SK-N-SH treated with all-trans-retinoic acid at 6 μM for 48 hours (cell line): Measurements from ENCODE around the gene CPXM2.

Source experiments
- GLIS3 ChIP-seq: fragments of 250-450 bp; sonication (Bioruptor Pico); IDR thresholded peaks from 2 replicates; pipeline ENCODE4 v1.5.0; 2020; ENCODE audit warnings: mild to moderate bottlenecking, moderate library complexity
- PPARA ChIP-seq: fragments of 250-450 bp; sonication (Bioruptor Pico); IDR thresholded peaks from 2 replicates; pipeline ENCODE4 v1.5.0; 2020; ENCODE audit warnings: mild to moderate bottlenecking, borderline replicate concordance
- RARB ChIP-seq: fragments of 250-450 bp; sonication (Bioruptor Pico); IDR thresholded peaks from 2 replicates; pipeline ENCODE4 v1.8.0; 2021; ENCODE audit warnings: mild to moderate bottlenecking, moderate library complexity
- TCF4 ChIP-seq: fragments of 250-450 bp; sonication (Bioruptor Pico); IDR thresholded peaks from 2 replicates; pipeline ENCODE4 v1.8.0; 2021; ENCODE audit warnings: mild to moderate bottlenecking, moderate library complexity, borderline replicate concordance
- TOX ChIP-seq: fragments of 250-450 bp; sonication (Bioruptor Pico); IDR thresholded peaks from 2 replicates; pipeline ENCODE4 v1.8.0; 2021; ENCODE audit warnings: mild to moderate bottlenecking, moderate library complexity, borderline replicate concordance
- ZC3H10 ChIP-seq: fragments of 250-450 bp; sonication (Bioruptor Pico); IDR thresholded peaks from 2 replicates; pipeline ENCODE4 v1.5.1; 2021; ENCODE audit warnings: mild to moderate bottlenecking, moderate library complexity
- ZFP3 ChIP-seq: fragments of 250-450 bp; sonication (Bioruptor Pico); IDR thresholded peaks from 2 replicates; pipeline ENCODE4 v1.5.0; 2020; ENCODE audit warnings: mild to moderate bottlenecking, moderate library complexity
- ZFP30 ChIP-seq: fragments of 450-650 bp; formaldehyde crosslinking; IDR thresholded peaks from 2 replicates; pipeline ENCODE4 v1.5.0; 2022; ENCODE audit warnings: mild to moderate bottlenecking, moderate library complexity
- ZNF565 ChIP-seq: fragments of 450-650 bp; formaldehyde crosslinking; conservative IDR thresholded peaks from 2 replicates; pipeline ENCODE4 v1.5.0; 2020; ENCODE audit warnings: low read depth, mild to moderate bottlenecking, moderate library complexity
- TF ChIP-seq, protein P1 (sequence below): fragments of 250-450 bp; sonication (Bioruptor Pico); IDR thresholded peaks from 2 replicates; pipeline ENCODE4 v1.8.0; 2020; ENCODE audit warnings: mild to moderate bottlenecking, moderate library complexity, borderline replicate concordance
- TF ChIP-seq, protein P2 (sequence below): fragments of 250-450 bp; sonication (Bioruptor Pico); IDR thresholded peaks from 2 replicates; pipeline ENCODE4 v1.5.0; 2020; ENCODE audit warnings: mild to moderate bottlenecking, moderate library complexity
- TF ChIP-seq, protein P3 (sequence below): fragments of 250-450 bp; sonication (Bioruptor Pico); IDR thresholded peaks from 2 replicates; pipeline ENCODE4 v1.8.0; 2021; ENCODE audit warnings: low read depth, mild to moderate bottlenecking, moderate library complexity, borderline replicate concordance

DNA sequence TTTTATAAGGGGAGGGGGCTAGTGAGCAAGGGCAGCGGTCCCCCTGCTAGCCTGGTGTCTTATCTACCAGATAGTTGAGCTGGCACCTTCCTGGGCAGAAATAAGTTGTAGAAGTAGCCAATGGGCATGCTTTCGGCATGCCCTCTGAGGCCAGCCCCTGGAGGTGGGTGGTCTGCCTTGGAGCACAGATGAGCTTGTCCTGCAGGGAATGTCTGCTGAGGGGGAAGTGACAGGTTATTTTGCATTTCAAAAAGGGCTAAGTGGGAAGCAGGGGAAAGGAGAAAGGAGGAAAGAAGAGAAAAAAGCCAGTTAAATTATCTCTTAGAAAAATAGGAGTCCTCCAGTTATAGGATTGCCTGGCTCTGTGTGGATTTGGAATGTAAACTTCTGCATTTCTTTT, 136.5 kb downstream of the CPXM2 start:
- TF ChIP-seq ZNF565 (CRISPR knock-in tag), result no peak
- TF ChIP-seq GLIS3 (CRISPR knock-in tag), result no peak
- no peak for TF ChIP-seq ZFP3
- TF ChIP-seq, protein P1, sequence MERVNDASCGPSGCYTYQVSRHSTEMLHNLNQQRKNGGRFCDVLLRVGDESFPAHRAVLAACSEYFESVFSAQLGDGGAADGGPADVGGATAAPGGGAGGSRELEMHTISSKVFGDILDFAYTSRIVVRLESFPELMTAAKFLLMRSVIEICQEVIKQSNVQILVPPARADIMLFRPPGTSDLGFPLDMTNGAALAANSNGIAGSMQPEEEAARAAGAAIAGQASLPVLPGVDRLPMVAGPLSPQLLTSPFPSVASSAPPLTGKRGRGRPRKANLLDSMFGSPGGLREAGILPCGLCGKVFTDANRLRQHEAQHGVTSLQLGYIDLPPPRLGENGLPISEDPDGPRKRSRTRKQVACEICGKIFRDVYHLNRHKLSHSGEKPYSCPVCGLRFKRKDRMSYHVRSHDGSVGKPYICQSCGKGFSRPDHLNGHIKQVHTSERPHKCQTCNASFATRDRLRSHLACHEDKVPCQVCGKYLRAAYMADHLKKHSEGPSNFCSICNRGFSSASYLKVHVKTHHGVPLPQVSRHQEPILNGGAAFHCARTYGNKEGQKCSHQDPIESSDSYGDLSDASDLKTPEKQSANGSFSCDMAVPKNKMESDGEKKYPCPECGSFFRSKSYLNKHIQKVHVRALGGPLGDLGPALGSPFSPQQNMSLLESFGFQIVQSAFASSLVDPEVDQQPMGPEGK (CRISPR knock-in tag), result no peak
- TF ChIP-seq ZC3H10, result no peak
- TF ChIP-seq ZFP30 (CRISPR knock-in tag), result no peak
- no peak for TF ChIP-seq TCF4
- TF ChIP-seq, protein P2, sequence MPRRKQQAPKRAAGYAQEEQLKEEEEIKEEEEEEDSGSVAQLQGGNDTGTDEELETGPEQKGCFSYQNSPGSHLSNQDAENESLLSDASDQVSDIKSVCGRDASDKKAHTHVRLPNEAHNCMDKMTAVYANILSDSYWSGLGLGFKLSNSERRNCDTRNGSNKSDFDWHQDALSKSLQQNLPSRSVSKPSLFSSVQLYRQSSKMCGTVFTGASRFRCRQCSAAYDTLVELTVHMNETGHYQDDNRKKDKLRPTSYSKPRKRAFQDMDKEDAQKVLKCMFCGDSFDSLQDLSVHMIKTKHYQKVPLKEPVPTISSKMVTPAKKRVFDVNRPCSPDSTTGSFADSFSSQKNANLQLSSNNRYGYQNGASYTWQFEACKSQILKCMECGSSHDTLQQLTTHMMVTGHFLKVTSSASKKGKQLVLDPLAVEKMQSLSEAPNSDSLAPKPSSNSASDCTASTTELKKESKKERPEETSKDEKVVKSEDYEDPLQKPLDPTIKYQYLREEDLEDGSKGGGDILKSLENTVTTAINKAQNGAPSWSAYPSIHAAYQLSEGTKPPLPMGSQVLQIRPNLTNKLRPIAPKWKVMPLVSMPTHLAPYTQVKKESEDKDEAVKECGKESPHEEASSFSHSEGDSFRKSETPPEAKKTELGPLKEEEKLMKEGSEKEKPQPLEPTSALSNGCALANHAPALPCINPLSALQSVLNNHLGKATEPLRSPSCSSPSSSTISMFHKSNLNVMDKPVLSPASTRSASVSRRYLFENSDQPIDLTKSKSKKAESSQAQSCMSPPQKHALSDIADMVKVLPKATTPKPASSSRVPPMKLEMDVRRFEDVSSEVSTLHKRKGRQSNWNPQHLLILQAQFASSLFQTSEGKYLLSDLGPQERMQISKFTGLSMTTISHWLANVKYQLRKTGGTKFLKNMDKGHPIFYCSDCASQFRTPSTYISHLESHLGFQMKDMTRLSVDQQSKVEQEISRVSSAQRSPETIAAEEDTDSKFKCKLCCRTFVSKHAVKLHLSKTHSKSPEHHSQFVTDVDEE (CRISPR knock-in tag), result no peak
- no peak for TF ChIP-seq TOX (CRISPR knock-in tag)
- TF ChIP-seq PPARA (CRISPR knock-in tag), result no peak
- no peak for TF ChIP-seq RARB
- TF ChIP-seq, protein P3, sequence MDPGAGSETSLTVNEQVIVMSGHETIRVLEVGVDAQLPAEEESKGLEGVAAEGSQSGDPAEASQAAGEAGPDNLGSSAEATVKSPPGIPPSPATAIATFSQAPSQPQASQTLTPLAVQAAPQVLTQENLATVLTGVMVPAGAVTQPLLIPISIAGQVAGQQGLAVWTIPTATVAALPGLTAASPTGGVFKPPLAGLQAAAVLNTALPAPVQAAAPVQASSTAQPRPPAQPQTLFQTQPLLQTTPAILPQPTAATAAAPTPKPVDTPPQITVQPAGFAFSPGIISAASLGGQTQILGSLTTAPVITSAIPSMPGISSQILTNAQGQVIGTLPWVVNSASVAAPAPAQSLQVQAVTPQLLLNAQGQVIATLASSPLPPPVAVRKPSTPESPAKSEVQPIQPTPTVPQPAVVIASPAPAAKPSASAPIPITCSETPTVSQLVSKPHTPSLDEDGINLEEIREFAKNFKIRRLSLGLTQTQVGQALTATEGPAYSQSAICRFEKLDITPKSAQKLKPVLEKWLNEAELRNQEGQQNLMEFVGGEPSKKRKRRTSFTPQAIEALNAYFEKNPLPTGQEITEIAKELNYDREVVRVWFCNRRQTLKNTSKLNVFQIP (CRISPR knock-in tag), result no peak
